GM18507 (cell line): ENCODE data around the gene CPSF4L.
"Not testable (repeated sequence)": the region's sequence is repeated elsewhere in the genome, so short reads cannot be mapped to it uniquely, and the experiment has no call there.

Source experiments
- DNase-seq: peaks from one replicate; pipeline ENCODE4 v3.0.0; 2011; ENCODE audit warnings: low read depth; ENCODE audit not compliant: insufficient read length; ENCODE audit errors: extremely low spot score
- FAIRE-seq: peaks from 2 replicates; lab custom pipeline; 2011; peaks lifted over from hg19 to GRCh38; lab: Jason Lieb, UNC

Gene CPSF4L

DNA sequence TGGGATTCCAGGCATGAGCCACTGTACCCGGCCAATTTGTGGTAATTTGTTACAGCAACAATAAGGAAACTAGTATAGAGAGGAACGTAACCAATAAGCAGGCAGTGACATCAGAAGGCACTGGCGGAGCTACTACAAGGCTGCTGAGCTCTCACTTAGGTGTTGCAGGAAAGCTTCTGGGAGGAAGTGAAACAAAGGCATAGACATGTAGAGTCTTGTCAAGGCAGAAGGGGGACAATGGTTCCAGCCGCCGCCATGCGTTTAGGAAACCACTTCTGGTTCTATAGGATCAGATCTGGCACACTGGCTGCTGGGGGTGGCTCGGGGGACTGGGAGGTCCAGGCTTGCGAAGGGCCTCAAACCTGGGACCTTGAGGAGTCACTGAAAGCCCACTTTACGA is 9.4 kb upstream of the CPSF4L start:
- peak; percentile 91 for FAIRE-seq
- DNase-seq: peak; percentile 75

- DNase-seq (no peak), FAIRE-seq (no peak)
Measured at GRCh38 chr17:73269791-73270190, 8.1 kb upstream of the CPSF4L start.

DNA sequence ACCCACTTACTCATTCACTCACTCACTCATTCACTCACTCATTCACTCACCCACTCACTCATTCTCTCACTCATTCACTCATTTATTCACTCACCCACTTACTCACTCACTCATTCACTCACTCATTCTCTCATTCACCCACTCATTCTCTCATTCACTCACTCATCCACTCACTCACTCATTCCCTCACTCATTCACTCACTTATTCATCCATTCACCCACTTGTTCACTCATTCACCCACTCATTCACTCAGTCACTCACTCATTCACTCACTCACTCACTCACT is 7.6 kb upstream of the CPSF4L start:
- FAIRE-seq: no peak
- DNase-seq: no peak

DNA sequence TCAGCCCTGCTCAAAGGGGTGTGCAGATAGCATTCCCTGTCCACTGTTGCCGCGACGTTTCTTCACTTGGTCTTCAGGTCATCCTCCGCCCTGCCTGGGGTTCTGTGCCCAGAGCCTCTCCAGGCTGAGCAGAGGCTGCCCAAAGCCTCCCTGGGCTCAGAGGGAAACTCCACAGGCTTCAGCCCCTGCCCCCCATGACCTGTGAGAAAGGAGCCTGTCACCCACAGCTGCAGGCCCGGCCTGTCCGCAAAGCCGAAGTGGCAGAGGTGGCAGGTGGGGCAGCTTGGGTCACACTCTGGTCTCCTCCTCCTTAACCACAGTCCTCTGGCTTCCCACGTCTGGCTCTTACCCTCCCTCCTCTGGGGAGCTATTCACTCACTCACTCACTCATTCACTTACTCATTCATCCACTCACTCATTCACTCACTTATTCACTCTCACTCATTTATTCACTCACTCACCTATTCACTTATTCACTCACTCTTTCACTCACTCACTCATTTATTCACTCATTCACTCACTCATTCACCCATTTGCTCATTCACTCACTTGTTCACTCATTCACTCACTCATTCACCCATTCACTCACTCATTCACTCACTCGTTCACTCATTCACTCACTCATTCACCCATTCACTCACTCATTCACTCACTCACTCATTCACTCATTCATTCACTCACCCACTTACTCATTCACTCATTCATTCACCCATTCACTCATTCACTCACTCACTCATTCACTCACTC is 7.1 kb upstream of the CPSF4L start:
- FAIRE-seq: no peak
- no peak for DNase-seq

- FAIRE-seq (no peak), DNase-seq (no peak)
Measured at GRCh38 chr17:73267648-73268537, 6.2 kb upstream of the CPSF4L start.

DNA sequence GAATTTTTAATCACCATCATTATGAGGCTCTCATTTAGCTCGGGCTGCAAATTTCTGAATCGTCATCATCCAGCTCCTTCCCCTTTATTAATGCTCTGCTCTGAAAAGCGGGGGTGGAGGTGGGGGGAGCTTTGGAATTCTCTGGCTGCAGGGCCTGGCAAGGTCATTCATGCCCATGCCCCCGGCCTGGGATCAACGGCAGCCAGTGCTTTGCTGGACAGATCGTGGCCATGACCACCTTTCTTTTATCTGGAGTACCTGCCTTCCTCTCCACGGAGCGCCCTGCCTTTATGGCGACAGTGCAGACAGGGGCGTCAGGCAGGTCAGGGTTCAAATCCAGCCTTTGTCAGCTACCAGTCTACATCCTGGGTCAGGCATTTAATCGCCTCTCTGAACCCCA is 5.1 kb upstream of the CPSF4L start:
- FAIRE-seq (no peak), DNase-seq (no peak)

GRCh38 chr17:73265646-73266640 is 4.3 kb upstream of the CPSF4L start:
- no peak for DNase-seq
- no peak for FAIRE-seq

- not testable (repeated sequence) for DNase-seq, FAIRE-seq
Measured at GRCh38 chr17:73264448-73264847, 2.8 kb upstream of the CPSF4L start.

DNA sequence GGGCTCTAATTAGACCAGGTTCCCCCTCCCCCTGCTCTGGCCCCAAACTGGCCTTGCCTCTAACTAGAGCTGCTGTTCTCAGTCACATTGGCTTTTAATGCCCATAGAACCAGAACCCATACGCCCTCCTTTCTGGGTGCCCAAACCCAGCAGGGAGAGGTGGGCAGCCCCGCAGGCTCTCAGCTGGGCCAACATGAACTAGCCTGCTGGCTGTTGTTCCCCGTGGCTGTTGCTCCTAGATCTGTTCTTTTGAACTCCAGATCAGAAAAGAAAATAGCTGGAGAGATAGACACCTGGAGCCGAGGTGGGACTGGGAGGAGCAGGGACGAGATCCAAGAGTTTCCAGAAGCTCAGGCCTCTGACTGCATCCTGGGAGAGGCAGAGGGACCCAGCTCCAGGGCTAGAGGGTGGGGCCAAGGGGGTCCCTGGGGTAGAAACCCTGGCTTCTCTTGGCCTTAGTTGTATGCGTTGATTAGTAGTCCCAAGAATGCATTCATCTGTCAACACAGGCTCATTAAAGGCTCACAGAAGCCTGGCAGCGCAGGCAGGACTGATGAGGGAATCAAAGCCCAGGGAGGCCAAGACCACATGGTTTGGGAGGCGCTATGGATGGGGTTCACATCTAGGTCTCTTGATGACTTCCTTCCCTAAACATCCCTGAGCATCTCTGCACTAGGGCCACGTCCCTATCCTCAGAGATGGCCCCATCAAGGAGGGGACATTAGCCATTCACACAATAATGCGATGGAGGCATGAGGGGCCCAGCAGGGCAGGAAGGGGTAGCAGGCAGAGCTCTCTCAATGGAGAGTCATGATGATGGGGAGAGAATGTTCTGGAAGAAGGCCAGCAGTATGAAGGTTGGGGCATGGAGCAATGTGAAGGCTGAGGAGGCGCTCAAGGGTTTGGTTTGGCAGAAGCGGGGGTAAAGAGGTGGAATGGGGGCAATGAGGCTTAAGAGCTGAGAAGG is 1.3 kb upstream of the CPSF4L start:
- DNase-seq: no peak
- FAIRE-seq: no peak

DNA sequence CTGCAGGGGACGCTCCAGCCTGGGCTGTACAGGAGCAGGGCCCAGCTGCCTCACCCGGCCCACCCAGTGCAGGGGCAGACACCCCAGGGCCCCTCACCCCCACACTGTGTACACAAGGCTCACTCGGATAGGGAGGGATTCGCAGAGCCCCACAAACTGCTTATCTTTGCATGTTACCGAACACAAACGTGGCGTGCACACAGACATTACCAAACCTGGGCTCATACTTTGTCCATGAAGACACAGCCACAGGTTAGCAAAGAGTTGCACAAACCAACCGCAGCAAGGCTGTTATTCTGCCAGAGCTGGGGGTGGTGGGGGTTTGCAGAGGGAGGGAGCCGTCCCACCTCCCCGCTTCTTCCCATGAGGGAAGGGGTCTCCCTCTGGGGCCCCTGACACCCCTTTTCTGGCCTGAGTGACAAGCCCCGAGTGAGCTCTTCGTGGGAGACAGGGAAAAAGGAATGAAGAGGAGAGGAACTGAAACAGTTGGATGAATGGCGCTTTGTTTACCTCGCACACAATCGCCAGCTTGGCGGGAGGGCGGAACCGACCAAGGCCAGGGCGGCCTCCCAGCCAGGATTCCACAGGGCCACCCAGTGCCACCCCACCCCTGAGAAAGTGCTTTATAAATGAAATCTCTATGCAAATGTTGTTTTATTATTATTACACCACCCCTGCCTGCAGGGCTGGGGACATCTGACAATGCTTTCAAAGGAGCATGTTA is 434 bp upstream of the CPSF4L start:
- no peak for DNase-seq
- no peak for FAIRE-seq

DNA sequence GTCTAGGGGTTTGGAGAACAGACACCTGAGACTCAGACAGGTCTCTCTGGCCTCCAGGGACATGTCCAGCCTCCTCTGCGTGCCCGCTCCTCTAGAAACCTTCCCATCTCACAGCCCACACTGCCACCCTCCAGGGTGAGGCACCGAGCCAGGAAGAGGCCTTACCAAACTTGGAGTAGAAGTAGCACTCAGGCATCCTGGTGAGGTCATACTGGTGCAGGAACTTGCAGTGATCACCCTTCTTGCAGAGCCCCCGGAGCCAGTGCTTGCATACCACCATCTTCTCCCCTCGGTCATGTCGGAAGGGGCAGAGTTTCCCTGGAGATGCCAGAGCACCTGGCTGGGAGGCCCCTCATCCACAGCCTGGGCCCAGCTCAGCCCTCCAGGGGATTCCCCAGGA is 4.2 kb downstream of the CPSF4L start:
- no peak for DNase-seq
- FAIRE-seq: no peak

DNA sequence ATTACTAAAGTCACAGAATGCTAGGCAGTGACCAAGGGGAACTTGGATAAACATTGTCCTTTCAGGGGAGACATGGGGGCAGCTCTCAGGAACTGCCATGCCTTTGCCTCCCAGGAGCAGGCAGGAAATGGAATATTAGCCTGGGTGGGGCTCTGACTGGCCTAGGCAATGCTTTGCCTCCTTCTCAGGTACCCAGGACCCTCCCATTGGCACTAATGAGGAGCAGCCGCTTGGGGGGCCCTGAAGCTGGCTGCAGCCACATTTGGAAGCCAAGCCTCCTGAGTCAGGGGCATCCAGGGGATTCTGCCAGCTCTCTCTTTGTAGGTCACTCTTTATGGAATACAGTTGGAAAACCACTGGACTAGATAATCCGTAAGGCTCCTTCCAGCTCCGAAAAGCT is 5.5 kb downstream of the CPSF4L start:
- DNase-seq (no peak), FAIRE-seq (no peak)

GRCh38 chr17:73255671-73256181 is 6.0 kb downstream of the CPSF4L start:
- peak; percentile 93 for FAIRE-seq
- DNase-seq: peak; percentile 56

GRCh38 chr17:73251871-73252270 is 9.8 kb downstream of the CPSF4L start:
- FAIRE-seq: no peak
- DNase-seq: no peak

DNA sequence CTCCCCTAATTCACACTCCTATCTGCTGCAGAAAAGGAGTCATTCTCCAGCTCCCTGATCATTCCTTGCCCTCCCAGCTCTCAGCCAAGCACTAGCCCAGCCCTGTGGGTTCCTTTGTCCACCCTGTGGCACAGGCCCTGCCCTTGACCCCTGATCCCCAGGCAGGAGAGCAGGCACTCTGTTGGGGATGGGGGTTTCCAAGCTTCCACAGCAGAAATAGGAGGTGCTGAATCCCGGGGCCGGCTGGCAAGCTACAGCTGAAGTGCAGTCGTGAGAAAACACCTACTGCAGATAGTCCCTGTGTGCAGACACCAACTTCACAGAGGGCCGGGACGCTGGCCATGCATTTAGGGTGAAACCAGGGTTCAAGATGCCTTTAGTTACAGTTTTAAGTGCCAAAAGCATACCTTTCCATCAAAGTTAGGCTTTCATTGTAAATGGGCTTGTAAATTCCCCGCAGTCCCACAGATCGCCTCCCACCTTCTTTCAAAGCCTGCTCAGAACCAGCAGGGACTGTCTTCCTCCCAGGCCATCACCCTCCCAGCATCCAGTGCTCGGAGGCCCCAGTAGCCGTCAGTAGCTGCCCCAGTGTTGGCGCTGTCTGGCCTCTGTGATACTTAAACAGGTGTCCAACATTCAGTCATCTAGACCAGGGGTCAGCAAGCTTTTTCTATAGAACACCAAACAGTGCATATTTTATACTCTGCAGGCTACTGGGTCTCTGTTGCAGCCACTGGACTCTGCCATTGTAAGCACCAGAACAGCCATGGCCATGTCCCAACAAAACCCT is 10.6 kb downstream of the CPSF4L start:
- FAIRE-seq (no peak), DNase-seq (no peak)

DNA sequence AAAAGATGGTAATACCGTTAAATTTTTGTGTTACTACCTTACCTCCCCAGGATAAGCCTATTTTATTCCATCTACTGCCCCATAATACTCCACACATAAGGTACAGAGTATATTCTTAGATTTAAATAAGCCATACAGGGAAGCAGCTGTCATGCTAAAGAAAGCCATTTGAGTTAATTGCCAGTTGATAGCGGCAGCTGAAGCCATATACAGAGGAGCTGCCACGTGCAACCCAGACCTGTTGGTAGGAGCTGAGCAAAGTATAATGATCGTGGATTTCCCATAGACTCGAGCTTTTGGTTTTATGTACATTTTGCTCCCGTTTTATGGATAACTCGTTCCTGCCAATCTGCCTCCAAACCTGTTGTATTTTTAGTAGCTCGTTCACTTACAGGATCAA is 12.0 kb downstream of the CPSF4L start:
- FAIRE-seq (no peak), DNase-seq (no peak)

- no peak for FAIRE-seq
- no peak for DNase-seq
Measured at GRCh38 chr17:73248532-73248931, 13.1 kb downstream of the CPSF4L start.
